ENCODE measurements around the gene ENAH.

ENAH gene

DNA sequence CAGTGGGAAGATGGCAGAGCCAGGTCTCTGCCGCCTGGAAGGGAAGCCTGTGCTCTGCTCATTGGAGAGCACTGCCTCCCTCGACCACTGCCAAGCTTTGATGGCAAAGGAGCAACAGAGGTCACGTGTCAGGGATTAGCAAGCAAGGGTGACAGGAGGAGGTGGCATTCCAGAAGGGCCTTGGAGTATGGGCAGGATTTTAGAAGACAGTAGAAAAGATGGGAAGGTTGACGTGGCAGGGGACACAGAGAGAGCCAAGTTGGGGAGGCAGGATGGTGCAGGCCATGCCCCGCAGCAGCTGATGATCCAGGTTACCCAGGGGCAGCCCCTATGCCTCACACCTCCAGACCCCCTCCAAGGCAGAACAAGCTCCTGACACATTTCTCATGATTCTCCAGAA, 203.1 kb downstream of the ENAH start:
- no peaks in the 10 kb centered on the region for H3K27me3 Mint-ChIP-seq
- H3K27ac Mint-ChIP-seq, result no peak overlapping the region
- DNase-seq (no peak), ATAC-seq (no peak)
- no peaks in the 10 kb centered on the region for H3K9me3 Mint-ChIP-seq
- no peak overlapping the region for H3K4me3 Mint-ChIP-seq
- no peaks in the 10 kb centered on the region for H3K36me3 Mint-ChIP-seq (ENCODE audit: low read depth)
- H3K4me1 Mint-ChIP-seq, result peaks cover 75% of the 10 kb centered on the region

DNA sequence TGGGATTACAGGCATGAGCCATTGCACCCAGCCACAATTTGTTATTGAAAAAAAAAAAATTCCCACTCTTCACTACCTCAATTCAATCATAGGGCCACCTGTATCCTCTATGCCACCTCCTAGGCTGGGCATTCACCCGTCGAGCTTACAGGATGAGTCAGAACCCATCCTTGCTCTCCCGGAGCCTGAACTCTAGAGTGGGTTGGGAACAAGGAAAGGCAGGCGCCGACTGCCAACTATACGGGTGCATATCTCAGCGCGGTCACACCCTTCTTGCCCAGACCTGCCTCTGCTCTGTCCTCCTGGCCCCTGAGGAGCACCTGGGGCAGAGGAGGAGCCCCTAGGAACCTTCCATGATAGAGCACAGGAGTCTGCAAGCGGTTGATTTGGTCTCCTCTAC, 203.7 kb downstream of the ENAH start:
- no peaks in the 10 kb centered on the region for H3K27me3 Mint-ChIP-seq
- H3K4me1 Mint-ChIP-seq, result peaks cover 75% of the 10 kb centered on the region
- DNase-seq (no peak), ATAC-seq (no peak)
- H3K9me3 Mint-ChIP-seq, result no peaks in the 10 kb centered on the region
- H3K4me3 Mint-ChIP-seq, result no peak overlapping the region
- no peaks in the 10 kb centered on the region for H3K36me3 Mint-ChIP-seq (ENCODE audit: low read depth)
- H3K27ac Mint-ChIP-seq, result no peak overlapping the region

GRCh38 chr1:225448146-225448805, 204.6 kb downstream of the ENAH start:
- Mint-ChIP-seq H3K4me3 (no peak overlapping the region), H3K27ac (no peak overlapping the region), H3K36me3 (ENCODE audit: low read depth) (no peaks in the 10 kb centered on the region), H3K27me3 (no peaks in the 10 kb centered on the region), H3K9me3 (no peaks in the 10 kb centered on the region), H3K4me1 (peaks cover 73% of the 10 kb centered on the region)
- DNase-seq, result no peak
- ATAC-seq, result no peak

DNA sequence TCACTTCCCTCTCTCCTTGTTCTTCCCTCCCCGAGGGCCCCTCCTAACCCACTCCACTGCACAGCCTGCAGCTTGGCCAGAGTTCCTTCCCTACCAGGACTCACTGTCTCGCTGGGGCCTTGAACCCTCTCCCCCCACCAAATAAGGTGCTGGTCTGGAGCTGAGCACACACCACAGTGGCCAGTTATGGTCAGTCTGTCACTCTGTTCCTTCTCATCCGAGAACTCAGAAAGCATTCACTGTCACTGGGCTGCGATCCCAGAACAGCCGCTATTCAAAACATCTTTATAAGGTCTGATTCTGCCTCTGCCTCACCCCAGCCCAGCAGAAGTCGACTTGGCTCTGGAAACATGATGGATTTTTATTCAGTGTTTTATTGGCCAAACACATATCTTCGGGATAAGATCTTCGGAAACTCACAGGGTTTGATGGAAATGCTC, 205.3 kb downstream of the ENAH start:
- ATAC-seq (no peak), DNase-seq (no peak)
- Mint-ChIP-seq H3K4me3 (no peak overlapping the region), H3K36me3 (ENCODE audit: low read depth) (no peaks in the 10 kb centered on the region), H3K27me3 (no peaks in the 10 kb centered on the region), H3K4me1 (peaks cover 76% of the 10 kb centered on the region), H3K27ac (no peak overlapping the region), H3K9me3 (no peaks in the 10 kb centered on the region)

- H3K27ac Mint-ChIP-seq, result no peak overlapping the region
- no peaks in the 10 kb centered on the region for H3K36me3 Mint-ChIP-seq (ENCODE audit: low read depth)
- peaks cover 77% of the 10 kb centered on the region for H3K4me1 Mint-ChIP-seq
- DNase-seq, result no peak
- no peak for ATAC-seq
- H3K4me3 Mint-ChIP-seq, result no peak overlapping the region
- no peaks in the 10 kb centered on the region for H3K27me3 Mint-ChIP-seq
- H3K9me3 Mint-ChIP-seq, result no peaks in the 10 kb centered on the region
Observed at GRCh38 chr1:225446981-225447615, 205.8 kb downstream of the ENAH start.

GRCh38 chr1:225446595-225446960, 206.3 kb downstream of the ENAH start:
- no peaks in the 10 kb centered on the region for H3K9me3 Mint-ChIP-seq
- H3K4me1 Mint-ChIP-seq, result peaks cover 82% of the 10 kb centered on the region
- no peaks in the 10 kb centered on the region for H3K36me3 Mint-ChIP-seq (ENCODE audit: low read depth)
- no peak overlapping the region for H3K27ac Mint-ChIP-seq
- DNase-seq (no peak), ATAC-seq (no peak)
- no peaks in the 10 kb centered on the region for H3K27me3 Mint-ChIP-seq
- no peak overlapping the region for H3K4me3 Mint-ChIP-seq

DNA sequence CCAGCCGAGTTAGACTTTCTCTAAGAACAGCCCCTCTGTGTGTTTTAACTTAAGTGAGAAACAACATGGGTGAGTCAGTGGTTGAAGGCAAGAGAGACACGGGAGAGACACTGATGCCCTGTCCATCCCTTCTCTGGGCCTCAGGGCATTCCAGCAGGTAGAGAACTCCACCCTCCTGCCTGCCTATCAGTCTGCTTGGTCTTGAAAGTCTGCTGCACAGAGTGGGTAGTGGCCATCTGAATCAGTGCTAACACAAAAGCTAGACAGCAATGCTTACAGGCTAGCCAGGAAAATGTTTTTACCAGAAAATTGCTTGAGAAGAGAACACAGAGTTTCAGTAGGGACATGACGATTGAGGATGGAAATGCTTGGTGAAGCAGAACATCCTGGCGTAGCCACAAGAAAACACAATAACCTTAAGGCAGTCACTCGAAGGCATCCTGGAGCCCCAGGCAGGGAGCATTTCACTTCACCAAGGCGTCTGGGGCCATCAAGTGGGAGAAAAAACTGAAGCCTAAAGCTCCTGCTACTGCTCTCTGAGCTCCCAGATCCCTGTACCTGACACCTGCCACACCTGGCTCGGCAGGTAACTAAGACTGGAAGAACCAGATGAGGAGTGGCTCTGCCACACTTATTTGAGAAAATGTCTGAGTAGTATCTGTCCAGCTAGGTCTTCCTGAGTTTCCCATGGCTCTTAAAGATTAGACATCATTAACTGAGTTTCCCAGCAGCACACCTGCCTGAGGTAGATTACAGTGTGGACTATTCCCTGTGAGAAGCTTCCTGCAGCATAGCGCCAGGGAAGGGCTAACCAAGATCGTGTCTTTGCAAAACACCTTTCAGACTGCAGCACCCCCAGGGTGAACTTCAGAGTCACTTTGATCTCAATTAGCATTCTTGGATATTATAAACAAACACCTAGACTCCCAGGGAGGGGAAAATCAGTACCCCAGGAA, 207.0 kb downstream of the ENAH start:
- H3K9me3 Mint-ChIP-seq, result no peaks in the 10 kb centered on the region
- DNase-seq (no peak), ATAC-seq (no peak)
- no peaks in the 10 kb centered on the region for H3K36me3 Mint-ChIP-seq (ENCODE audit: low read depth)
- H3K4me1 Mint-ChIP-seq, result peaks cover 78% of the 10 kb centered on the region
- H3K27ac Mint-ChIP-seq, result peak overlapping the region; percentile 85
- peak overlapping the region; percentile 63 for H3K4me3 Mint-ChIP-seq
- H3K27me3 Mint-ChIP-seq, result no peaks in the 10 kb centered on the region

- Mint-ChIP-seq H3K4me1 (peaks cover 55% of the 10 kb centered on the region), H3K36me3 (ENCODE audit: low read depth) (no peaks in the 10 kb centered on the region), H3K27me3 (no peaks in the 10 kb centered on the region), H3K9me3 (no peaks in the 10 kb centered on the region), H3K4me3 (no peak overlapping the region), H3K27ac (peak overlapping the region; percentile 26)
- DNase-seq (no peak), ATAC-seq (no peak)
Observed at GRCh38 chr1:225442123-225442505, 210.8 kb downstream of the ENAH start.

DNA sequence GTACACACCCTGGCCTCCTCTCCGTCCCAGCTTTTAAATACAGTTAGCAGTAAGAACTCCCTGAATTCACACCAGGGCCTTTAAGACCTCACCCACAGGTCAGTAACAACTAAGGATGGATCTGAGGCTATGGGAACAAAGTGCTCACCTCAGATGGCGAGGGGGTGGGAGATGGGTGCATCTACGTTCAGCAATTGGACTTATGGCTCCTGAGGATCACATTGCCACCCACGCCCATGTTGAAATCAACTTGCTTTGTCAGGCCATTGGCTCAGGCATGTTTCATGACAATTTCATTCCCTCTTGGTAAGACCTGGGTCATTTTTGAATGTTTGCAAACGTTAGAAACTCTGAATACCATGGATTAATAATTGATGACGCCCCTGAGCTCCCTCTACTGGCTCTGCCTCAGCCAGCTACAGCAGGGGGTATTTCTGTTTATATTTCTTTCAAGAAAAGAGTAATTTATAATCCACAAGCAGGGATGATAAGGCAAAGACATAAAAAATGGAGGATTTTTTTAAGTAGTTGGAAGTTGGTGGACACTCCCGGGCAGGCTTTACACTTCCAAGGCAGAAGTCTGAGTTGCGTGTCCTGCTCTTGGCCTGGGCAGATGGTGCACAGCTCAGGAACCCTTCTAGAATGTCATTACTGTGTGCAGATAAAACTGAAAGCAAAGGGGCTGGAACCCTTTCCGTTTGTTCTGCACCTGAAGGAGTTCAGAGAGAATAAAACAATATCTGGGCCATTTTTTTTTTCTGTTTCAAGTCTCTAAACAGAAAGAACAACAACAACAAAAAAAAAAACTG, 211.4 kb downstream of the ENAH start:
- H3K9me3 Mint-ChIP-seq, result no peaks in the 10 kb centered on the region
- no peaks in the 10 kb centered on the region for H3K36me3 Mint-ChIP-seq (ENCODE audit: low read depth)
- H3K4me1 Mint-ChIP-seq, result peaks cover 51% of the 10 kb centered on the region
- H3K27ac Mint-ChIP-seq, result peak overlapping the region; percentile 26
- DNase-seq, result no peak
- no peak for ATAC-seq
- H3K4me3 Mint-ChIP-seq, result no peak overlapping the region
- H3K27me3 Mint-ChIP-seq, result no peaks in the 10 kb centered on the region

- peaks cover 47% of the 10 kb centered on the region for H3K4me1 Mint-ChIP-seq
- H3K27ac Mint-ChIP-seq, result no peak overlapping the region
- no peak for DNase-seq
- no peak overlapping the region for H3K4me3 Mint-ChIP-seq
- no peaks in the 10 kb centered on the region for H3K9me3 Mint-ChIP-seq
- H3K36me3 Mint-ChIP-seq (ENCODE audit: low read depth), result no peaks in the 10 kb centered on the region
- H3K27me3 Mint-ChIP-seq, result no peaks in the 10 kb centered on the region
- no peak for ATAC-seq
Observed at GRCh38 chr1:225440380-225441221, 212.3 kb downstream of the ENAH start.

- Mint-ChIP-seq H3K9me3 (no peaks in the 10 kb centered on the region), H3K4me3 (no peak overlapping the region), H3K27ac (no peak overlapping the region), H3K4me1 (peaks cover 25% of the 10 kb centered on the region), H3K36me3 (ENCODE audit: low read depth) (no peaks in the 10 kb centered on the region), H3K27me3 (no peaks in the 10 kb centered on the region)
- DNase-seq, result no peak
- ATAC-seq, result no peak
Observed at GRCh38 chr1:225437710-225438437, 215.0 kb downstream of the ENAH start.

All from activated naive CD8-positive, alpha-beta T cell treated with anti-CD3 and anti-CD28 coated beads, Interleukin-2, amount 50 U/mL, for 24 hours (primary cell).